HepG2 (cell line): Measurements from ENCODE around the gene ABCC1. TPM values are rescaled to one million over a fixed set of nuclear protein-coding genes. Genes with fewer than 3 reads are reported as not detected.
A peak's percentile ranks its signal among the peaks of the same experiment; 100 is the strongest.

Experiments used
- ATAC-seq: fragments of 200-7000 bp; cut with Tn5 transposase; 3 replicates; pipeline ENCODE4 v1.9.1; 2020; ENCODE audit warnings: mild to moderate bottlenecking, moderate library complexity
- BruUV-seq: library from RNA; stranded (reverse); fragments of 400-500 nt; replicated peaks from 2 replicates; lab custom pipeline; 2021; lab: Mats Ljungman, UMichigan
- CTCF ChIA-PET: fragments of 300-600 bp; formaldehyde crosslinking; extraction: SDS; loops from one replicate; lab custom pipeline; 2021; ENCODE audit warnings: low total read pairs, inconsistent platforms, low intra/inter-chr PET ratio; lab: Yijun Ruan, JAX
- POLR2A ChIA-PET: fragments of 350-600 bp; sonication (Branson Sonifier 250); formaldehyde crosslinking; loops from one replicate; lab custom pipeline; 2020; ENCODE audit warnings: antibody characterized with exemption, inconsistent platforms; lab: Yijun Ruan, JAX
- DNase-seq: peaks from one replicate; pipeline ENCODE4 v3.0.0-alpha.2; 2015; ENCODE audit warnings: low spot score
- FAIRE-seq: peaks from 3 replicates; lab custom pipeline; 2011; peaks lifted over from hg19 to GRCh38; lab: Jason Lieb, UNC
- H2AFZ ChIP-seq: one replicate; pipeline ENCODE4 v1.6.1; 2011; ENCODE audit warnings: low read length, inconsistent platforms
- H3K27ac ChIP-seq: fragments of 300-600 bp; 3 replicates; pipeline ENCODE4 v1.8.0; 2011; ENCODE audit warnings: mixed run types, mild to moderate bottlenecking, mixed read lengths, low read length, inconsistent platforms; ENCODE audit not compliant: insufficient read depth; ENCODE audit errors: extremely low read length
- H3K27me3 ChIP-seq, 2 experiments: fragments of 200-600 bp in 1 of 2; 2 replicates in 1 of 2; 3 replicates in 1 of 2; pipeline versions ENCODE4 v1.6.0 to v1.8.0; 2011; ENCODE audit warnings: low read length in 2 of 2, mild to moderate bottlenecking in 2 of 2, moderate library complexity in 2 of 2, inconsistent platforms in 1 of 2; ENCODE audit not compliant: insufficient read depth in 2 of 2, control insufficient read depth in 1 of 2
- H3K36me3 ChIP-seq, 2 experiments: fragments of 200-600 bp in 1 of 2; replicated peaks in 1 of 2; 2 replicates in 1 of 2; 3 replicates in 1 of 2; pipeline versions ENCODE4 v1.5.1 to v1.8.0; 2011; ENCODE audit warnings: low read length in 2 of 2, inconsistent platforms in 1 of 2; ENCODE audit not compliant: insufficient read depth in 2 of 2, control insufficient read depth in 1 of 2
- H3K4me1 ChIP-seq: 2 replicates; pipeline ENCODE4 v1.5.1; 2012; ENCODE audit warnings: low read length, inconsistent platforms; ENCODE audit not compliant: insufficient read depth
- H3K4me2 ChIP-seq: 2 replicates; pipeline ENCODE4 v1.6.0; 2011; ENCODE audit warnings: low read depth, low read length, inconsistent platforms
- H3K4me3 ChIP-seq, 3 experiments: fragments of 200-600 bp in 1 of 3; sonication (generic), shearing (Covaris generic) in 1 of 3; replicated peaks in 1 of 3; 2 replicates each; pipeline ENCODE4 v1.5.1; 2011 to 2016; ENCODE audit warnings: low read length in 3 of 3, inconsistent platforms in 2 of 3, low read depth in 2 of 3, mild to moderate bottlenecking in 2 of 3, control low read depth in 1 of 3, mixed read lengths in 1 of 3; ENCODE audit not compliant: insufficient read depth in 1 of 3
- H3K79me2 ChIP-seq: one replicate; pipeline ENCODE4 v1.6.1; 2011; ENCODE audit warnings: low read length, inconsistent platforms; ENCODE audit not compliant: insufficient read depth
- H3K9ac ChIP-seq: 2 replicates; pipeline ENCODE4 v1.6.0; 2011; ENCODE audit warnings: mild to moderate bottlenecking, low read depth, low read length, inconsistent platforms; ENCODE audit not compliant: insufficient read depth
- H3K9me3 ChIP-seq: 2 replicates; pipeline ENCODE4 v1.5.1; 2012; ENCODE audit warnings: mild to moderate bottlenecking, low read length
- H4K20me1 ChIP-seq: 2 replicates; pipeline ENCODE4 v1.6.0; 2011; ENCODE audit warnings: inconsistent platforms, mild to moderate bottlenecking, low read length, moderate library complexity; ENCODE audit not compliant: insufficient read depth
- NRL ChIP-seq: sonication (generic); formaldehyde crosslinking; IDR thresholded peaks from 2 replicates; pipeline ENCODE4 v1.5.0; 2020; ENCODE audit warnings: missing genetic modification reagents, mild to moderate bottlenecking, moderate library complexity, borderline replicate concordance
- POLR2A ChIP-seq, 2 experiments: IDR thresholded peaks; 2 replicates each; pipeline ENCODE4 v1.6.1; 2011; ENCODE audit warnings: low read depth in 2 of 2, low read length in 2 of 2, mild to moderate bottlenecking in 1 of 2, moderate library complexity in 1 of 2; ENCODE audit not compliant: insufficient read depth in 1 of 2
- ZBTB21 ChIP-seq: sonication (generic); formaldehyde crosslinking; IDR thresholded peaks from 2 replicates; pipeline ENCODE4 v1.4.0; 2020; ENCODE audit warnings: missing genetic modification reagents
- ZNF761 ChIP-seq: sonication (generic); formaldehyde crosslinking; conservative IDR thresholded peaks from 2 replicates; pipeline ENCODE4 v1.4.0; 2020; ENCODE audit warnings: mild to moderate bottlenecking, missing genetic modification reagents
- ZNF782 ChIP-seq: sonication (generic); formaldehyde crosslinking; IDR thresholded peaks from 2 replicates; pipeline ENCODE4 v1.4.0; 2020; ENCODE audit warnings: missing genetic modification reagents, mild to moderate bottlenecking, borderline replicate concordance
- ZNF790 ChIP-seq: sonication (generic); formaldehyde crosslinking; IDR thresholded peaks from 2 replicates; pipeline ENCODE4 v1.8.0; 2022; ENCODE audit warnings: missing genetic modification reagents, mild to moderate bottlenecking, borderline replicate concordance
- WGBS: methylation state at CpG from one replicate; pipeline ENCODE4 v1.1.6; 2017; ENCODE audit warnings: low lambda C conversion rate; 5-methylcytosine and 5-hydroxymethylcytosine counted together
- in situ Hi-C: cut with HindIII; loops from 2 replicates; pipeline ENCODE4 v1.10.0; 2017; ENCODE audit warnings: low pct_unique_long_range_greater_than_20kb; ENCODE audit not compliant: extremely low pct_ligation_motif_present
- intact Hi-C: fragments of 100-400 bp; cut with micrococcal nuclease; formaldehyde crosslinking; loops from one replicate; pipeline ENCODE4 v1.10.0; 2022; ENCODE audit not compliant: unreplicated experiment
- polyA plus RNA-seq, 8 experiments: library from polyadenylated mRNA; depleted of rRNA in 3 of 8; stranded (reverse) in 7 of 8; unstranded in 1 of 8; fragments of >200 nt; fragmentation: Illumina TruSeq in 4 of 8; extraction: Trizol in 4 of 8; gene quantifications; 2 replicates each; pipeline versions ENCODE4 v1.2.1 to v1.2.3, GENCODE V29; 2011 to 2016; ENCODE audit warnings: low read depth in 4 of 8, missing spikeins in 1 of 8, mixed read lengths in 1 of 8; ENCODE audit not compliant: insufficient read depth in 1 of 8
- total RNA-seq, 5 experiments: library from RNA; depleted of rRNA; stranded (reverse); fragments of >200 nt; fragmentation: Illumina TruSeq; extraction: Trizol; gene quantifications; 2 replicates each; pipeline ENCODE4 v1.2.3, GENCODE V29; 2016; ENCODE audit warnings: low read depth in 1 of 5
- TF ChIP-seq, protein P1 (sequence below): sonication (generic); formaldehyde crosslinking; IDR thresholded peaks from 2 replicates; pipeline ENCODE4; 2020; ENCODE audit warnings: missing genetic modification reagents, mild to moderate bottlenecking, borderline replicate concordance
- TF ChIP-seq, protein P2 (sequence below): sonication (generic); formaldehyde crosslinking; IDR thresholded peaks from 2 replicates; pipeline ENCODE4 v1.4.0; 2020; ENCODE audit warnings: mild to moderate bottlenecking, missing genetic modification reagents
- TF ChIP-seq, protein P3 (sequence below): sonication (generic); formaldehyde crosslinking; IDR thresholded peaks from 2 replicates; pipeline ENCODE4 v1.4.0; 2020; ENCODE audit warnings: mild to moderate bottlenecking, low read depth, missing genetic modification reagents

ABCC1 gene
- total and polyA plus RNA-seq, 2 of the 13 experiments (the other 11 are each of a cell fraction or from before 2014, with no cell fraction given), result 13.0 to 30.6 TPM

DNA sequence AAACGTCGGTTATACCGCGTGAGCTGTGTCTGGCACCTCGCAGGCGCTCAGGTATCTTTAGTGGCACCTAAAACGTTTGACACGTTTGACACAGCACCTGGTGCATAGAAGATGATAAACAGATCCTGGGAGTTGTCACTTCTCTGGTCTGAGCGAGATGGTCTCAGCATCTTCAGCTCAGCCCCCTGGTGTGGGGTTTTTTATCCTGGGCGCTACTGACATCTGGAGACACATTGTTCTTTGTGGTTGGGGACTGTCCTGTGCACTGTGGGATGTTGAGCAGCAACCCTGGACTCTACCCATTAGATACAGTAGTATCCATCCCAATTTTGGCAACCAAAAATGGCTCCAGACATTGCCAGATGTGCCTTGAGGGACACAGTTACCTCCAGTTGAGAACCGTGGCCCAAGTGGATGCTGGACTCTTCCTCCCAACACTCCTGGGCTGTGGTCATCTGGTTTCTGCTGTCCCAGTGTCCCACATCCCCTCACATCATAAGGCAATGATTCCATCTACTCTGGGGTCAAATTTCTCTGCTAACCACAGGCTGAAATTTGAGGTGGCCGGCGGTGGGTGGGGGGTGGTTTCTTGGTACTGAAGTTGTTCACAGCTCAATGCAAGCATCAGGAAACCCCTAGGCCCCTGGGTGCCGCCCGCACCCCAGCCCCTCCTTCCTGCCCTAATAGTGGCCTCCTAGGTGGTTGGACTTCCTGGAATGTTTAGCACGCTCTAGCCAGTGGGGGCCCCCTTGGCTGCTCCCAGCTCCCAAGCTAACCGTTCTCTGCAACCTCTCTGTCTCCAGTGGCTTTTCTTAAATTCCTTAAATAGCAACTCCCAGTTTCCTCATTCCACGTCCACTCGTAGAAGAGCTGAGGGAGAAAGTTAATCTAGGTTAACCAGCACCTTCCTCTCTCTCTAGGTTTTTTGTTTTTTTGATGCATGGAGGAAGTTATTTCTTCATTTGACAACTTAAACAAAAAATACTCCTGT, 124.8 kb downstream of the ABCC1 start:
- POLR2A ChIA-PET, result no interaction called here
- CTCF ChIA-PET, result no interaction called here
- TF ChIP-seq, protein P1, sequence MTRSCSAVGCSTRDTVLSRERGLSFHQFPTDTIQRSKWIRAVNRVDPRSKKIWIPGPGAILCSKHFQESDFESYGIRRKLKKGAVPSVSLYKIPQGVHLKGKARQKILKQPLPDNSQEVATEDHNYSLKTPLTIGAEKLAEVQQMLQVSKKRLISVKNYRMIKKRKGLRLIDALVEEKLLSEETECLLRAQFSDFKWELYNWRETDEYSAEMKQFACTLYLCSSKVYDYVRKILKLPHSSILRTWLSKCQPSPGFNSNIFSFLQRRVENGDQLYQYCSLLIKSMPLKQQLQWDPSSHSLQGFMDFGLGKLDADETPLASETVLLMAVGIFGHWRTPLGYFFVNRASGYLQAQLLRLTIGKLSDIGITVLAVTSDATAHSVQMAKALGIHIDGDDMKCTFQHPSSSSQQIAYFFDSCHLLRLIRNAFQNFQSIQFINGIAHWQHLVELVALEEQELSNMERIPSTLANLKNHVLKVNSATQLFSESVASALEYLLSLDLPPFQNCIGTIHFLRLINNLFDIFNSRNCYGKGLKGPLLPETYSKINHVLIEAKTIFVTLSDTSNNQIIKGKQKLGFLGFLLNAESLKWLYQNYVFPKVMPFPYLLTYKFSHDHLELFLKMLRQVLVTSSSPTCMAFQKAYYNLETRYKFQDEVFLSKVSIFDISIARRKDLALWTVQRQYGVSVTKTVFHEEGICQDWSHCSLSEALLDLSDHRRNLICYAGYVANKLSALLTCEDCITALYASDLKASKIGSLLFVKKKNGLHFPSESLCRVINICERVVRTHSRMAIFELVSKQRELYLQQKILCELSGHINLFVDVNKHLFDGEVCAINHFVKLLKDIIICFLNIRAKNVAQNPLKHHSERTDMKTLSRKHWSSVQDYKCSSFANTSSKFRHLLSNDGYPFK, result 0 out of 2 replicates have a peak, but pooled peaks have one; percentile 31
- TF ChIP-seq POLR2A (IDR thresholded peaks at IDR 0.05; ENCODE audit: insufficient read depth in 1 of 2, low read depth in 2 of 2, low read length in 2 of 2), result no peak
- TF ChIP-seq ZNF782 (CRISPR knock-in tag), result peak; percentile 60; the same call in 1 of the 2 replicates
- TF ChIP-seq, protein P2, sequence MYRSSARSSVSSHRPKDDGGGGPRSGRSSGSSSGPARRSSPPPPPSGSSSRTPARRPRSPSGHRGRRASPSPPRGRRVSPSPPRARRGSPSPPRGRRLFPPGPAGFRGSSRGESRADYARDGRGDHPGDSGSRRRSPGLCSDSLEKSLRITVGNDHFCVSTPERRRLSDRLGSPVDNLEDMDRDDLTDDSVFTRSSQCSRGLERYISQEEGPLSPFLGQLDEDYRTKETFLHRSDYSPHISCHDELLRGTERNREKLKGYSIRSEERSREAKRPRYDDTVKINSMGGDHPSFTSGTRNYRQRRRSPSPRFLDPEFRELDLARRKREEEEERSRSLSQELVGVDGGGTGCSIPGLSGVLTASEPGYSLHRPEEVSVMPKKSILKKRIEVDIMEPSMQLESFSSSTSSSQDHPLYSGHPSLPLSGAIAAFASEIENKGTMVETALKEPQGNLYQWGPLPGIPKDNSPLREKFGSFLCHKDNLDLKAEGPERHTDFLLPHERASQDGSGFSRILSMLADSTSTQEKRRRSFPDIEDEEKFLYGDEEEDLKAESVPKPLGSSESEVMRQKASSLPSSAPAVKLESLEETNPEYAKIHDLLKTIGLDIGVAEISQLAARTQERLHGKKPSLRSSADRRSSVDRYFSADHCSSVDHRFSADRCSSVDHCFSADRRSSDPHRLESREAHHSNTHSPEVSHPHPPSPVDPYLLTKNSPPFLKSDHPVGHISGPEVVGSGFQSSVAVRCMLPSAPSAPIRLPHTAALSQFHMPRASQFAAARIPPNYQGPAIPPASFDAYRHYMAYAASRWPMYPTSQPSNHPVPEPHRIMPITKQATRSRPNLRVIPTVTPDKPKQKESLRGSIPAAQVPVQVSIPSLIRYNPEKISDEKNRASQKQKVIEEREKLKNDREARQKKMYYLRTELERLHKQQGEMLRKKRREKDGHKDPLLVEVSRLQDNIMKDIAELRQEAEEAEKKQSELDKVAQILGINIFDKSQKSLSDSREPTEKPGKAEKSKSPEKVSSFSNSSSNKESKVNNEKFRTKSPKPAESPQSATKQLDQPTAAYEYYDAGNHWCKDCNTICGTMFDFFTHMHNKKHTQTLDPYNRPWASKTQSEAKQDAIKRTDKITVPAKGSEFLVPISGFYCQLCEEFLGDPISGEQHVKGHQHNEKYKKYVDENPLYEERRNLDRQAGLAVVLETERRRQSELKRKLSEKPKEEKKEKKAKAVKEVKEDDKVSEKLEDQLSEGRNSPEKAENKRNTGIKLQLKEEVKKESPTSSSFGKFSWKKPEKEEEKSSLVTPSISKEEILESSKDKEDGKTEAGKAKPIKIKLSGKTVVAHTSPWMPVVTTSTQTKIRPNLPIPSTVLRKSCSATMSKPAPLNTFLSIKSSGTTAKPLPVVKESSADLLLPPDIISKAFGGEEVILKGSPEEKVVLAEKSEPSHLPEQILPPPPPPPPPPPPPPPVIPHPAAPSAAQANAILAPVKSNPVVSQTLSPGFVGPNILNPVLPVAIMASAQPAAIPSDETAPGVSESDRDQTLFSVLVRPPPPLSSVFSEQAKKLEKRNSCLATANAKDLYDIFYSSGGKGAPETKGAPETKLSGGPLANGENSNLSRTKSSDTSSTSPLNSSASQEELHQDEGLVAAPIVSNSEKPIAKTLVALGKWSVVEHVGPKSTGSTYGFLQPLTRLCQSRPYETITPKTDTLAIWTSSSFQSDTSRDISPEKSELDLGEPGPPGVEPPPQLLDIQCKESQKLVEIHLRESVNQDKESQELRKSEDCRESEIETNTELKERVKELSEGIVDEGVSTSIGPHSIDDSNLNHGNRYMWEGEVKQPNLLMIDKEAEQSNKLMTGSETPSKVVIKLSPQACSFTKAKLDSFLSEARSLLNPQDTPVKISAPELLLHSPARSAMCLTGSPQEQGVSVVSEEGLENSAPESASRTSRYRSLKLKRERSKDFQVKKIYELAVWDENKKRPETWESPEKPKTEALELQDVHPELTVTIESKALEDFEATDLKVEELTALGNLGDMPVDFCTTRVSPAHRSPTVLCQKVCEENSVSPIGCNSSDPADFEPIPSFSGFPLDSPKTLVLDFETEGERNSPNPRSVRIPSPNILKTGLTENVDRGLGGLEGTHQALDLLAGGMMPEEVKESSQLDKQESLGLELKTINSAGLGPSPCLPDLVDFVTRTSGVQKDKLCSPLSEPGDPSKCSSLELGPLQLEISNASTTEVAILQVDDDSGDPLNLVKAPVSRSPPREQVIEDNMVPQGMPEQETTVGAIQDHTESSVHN, result 0 out of 2 replicates have a peak, but pooled peaks have one; percentile 39
- TF ChIP-seq ZBTB21 (CRISPR knock-in tag), result no peak
- TF ChIP-seq, protein P3, sequence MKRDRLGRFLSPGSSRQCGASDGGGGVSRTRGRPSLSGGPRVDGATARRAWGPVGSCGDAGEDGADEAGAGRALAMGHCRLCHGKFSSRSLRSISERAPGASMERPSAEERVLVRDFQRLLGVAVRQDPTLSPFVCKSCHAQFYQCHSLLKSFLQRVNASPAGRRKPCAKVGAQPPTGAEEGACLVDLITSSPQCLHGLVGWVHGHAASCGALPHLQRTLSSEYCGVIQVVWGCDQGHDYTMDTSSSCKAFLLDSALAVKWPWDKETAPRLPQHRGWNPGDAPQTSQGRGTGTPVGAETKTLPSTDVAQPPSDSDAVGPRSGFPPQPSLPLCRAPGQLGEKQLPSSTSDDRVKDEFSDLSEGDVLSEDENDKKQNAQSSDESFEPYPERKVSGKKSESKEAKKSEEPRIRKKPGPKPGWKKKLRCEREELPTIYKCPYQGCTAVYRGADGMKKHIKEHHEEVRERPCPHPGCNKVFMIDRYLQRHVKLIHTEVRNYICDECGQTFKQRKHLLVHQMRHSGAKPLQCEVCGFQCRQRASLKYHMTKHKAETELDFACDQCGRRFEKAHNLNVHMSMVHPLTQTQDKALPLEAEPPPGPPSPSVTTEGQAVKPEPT (CRISPR knock-in tag), result no peak
- peak; percentile 42; the same call in 1 of the 2 replicates for TF ChIP-seq ZNF761 (CRISPR knock-in tag)
- peak; percentile 28; the same call in 1 of the 2 replicates for TF ChIP-seq NRL (CRISPR knock-in tag)
- TF ChIP-seq ZNF790, result no peak

More for the DNA sequence above, 124.8 kb downstream of the ABCC1 start:
- no TSS peak for BruUV-seq
- Histone ChIP-seq H3K4me2 (no peak overlapping the region), H3K27me3 (no peaks in the 10 kb centered on the region), H3K79me2 (no peaks in the 10 kb centered on the region), H3K9me3 (no peaks in the 10 kb centered on the region), H4K20me1 (no peaks in the 10 kb centered on the region), H3K4me1 (peaks cover 22% of the 10 kb centered on the region), H3K27ac (no peak overlapping the region), H3K9ac (no peak overlapping the region), H2AFZ (no peak overlapping the region), H3K4me3 (no peak overlapping the region), H3K36me3 (peaks cover 23 to 66% of the 10 kb centered on the region in 2 experiments)
- WGBS, result 80% methylated on average over 19 of the region's 19 CpGs
- ATAC-seq, result peak; percentile 54
- intact Hi-C loops (no loop called here), in situ Hi-C loops (no loop called here)
- FAIRE-seq, result peak; percentile 48
- peak; percentile 58 for DNase-seq
